GM19438 (cell line): ENCODE data around the gene DCLK2.

Experiments
- ATAC-seq: cut with Tn5 transposase; IDR thresholded peaks from one replicate; pipeline ENCODE4 v1.9.1; 2021; ENCODE audit warnings: low read depth; ENCODE audit not compliant: unreplicated experiment

Gene DCLK2

GRCh38 chr4:150068300-150068960 is 9.8 kb upstream of the DCLK2 start:
- ATAC-seq: no peak

- no peak for ATAC-seq
Measured at GRCh38 chr4:150069353-150069752, 8.9 kb upstream of the DCLK2 start.

- no peak for ATAC-seq
Measured at GRCh38 chr4:150070464-150071170, 7.6 kb upstream of the DCLK2 start.

GRCh38 chr4:150072471-150072870 is 5.8 kb upstream of the DCLK2 start:
- no peak for ATAC-seq

- no peak for ATAC-seq
Measured at GRCh38 chr4:150072906-150073714, 5.1 kb upstream of the DCLK2 start.

- ATAC-seq: no peak
Measured at GRCh38 chr4:150074064-150074463, 4.2 kb upstream of the DCLK2 start.

GRCh38 chr4:150078579-150079080 is 385 bp downstream of the DCLK2 start:
- no peak for ATAC-seq

- peak; percentile 57 for ATAC-seq
Measured at GRCh38 chr4:150079081-150079581, 886 bp downstream of the DCLK2 start.

GRCh38 chr4:150080337-150080736 is 2.1 kb downstream of the DCLK2 start:
- ATAC-seq: no peak

GRCh38 chr4:150080875-150081274 is 2.6 kb downstream of the DCLK2 start:
- no peak for ATAC-seq

- ATAC-seq: peak; percentile 66
Measured at GRCh38 chr4:150082241-150082640, 4.0 kb downstream of the DCLK2 start.

- ATAC-seq: no peak
Measured at GRCh38 chr4:150087006-150087405, 8.8 kb downstream of the DCLK2 start.

GRCh38 chr4:150089732-150090131 is 11.5 kb downstream of the DCLK2 start:
- no peak for ATAC-seq

- no peak for ATAC-seq
Measured at GRCh38 chr4:150090836-150091235, 12.6 kb downstream of the DCLK2 start.

GRCh38 chr4:150094676-150095075 is 16.4 kb downstream of the DCLK2 start:
- ATAC-seq: no peak

GRCh38 chr4:150096625-150097024 is 18.4 kb downstream of the DCLK2 start:
- ATAC-seq: no peak

- ATAC-seq: no peak
Measured at GRCh38 chr4:150098214-150098613, 20.0 kb downstream of the DCLK2 start.

- no peak for ATAC-seq
Measured at GRCh38 chr4:150104404-150105027, 26.3 kb downstream of the DCLK2 start.

- no peak for ATAC-seq
Measured at GRCh38 chr4:150106886-150107285, 28.6 kb downstream of the DCLK2 start.

GRCh38 chr4:150108691-150109090 is 30.4 kb downstream of the DCLK2 start:
- no peak for ATAC-seq

- no peak for ATAC-seq
Measured at GRCh38 chr4:150114641-150115040, 36.4 kb downstream of the DCLK2 start.
